Measurements from ENCODE around the gene ITPA.
"Not testable (repeated sequence)": the region's sequence is repeated elsewhere in the genome, so short reads cannot be mapped to it uniquely, and the experiment has no call there.

ITPA gene

DNA sequence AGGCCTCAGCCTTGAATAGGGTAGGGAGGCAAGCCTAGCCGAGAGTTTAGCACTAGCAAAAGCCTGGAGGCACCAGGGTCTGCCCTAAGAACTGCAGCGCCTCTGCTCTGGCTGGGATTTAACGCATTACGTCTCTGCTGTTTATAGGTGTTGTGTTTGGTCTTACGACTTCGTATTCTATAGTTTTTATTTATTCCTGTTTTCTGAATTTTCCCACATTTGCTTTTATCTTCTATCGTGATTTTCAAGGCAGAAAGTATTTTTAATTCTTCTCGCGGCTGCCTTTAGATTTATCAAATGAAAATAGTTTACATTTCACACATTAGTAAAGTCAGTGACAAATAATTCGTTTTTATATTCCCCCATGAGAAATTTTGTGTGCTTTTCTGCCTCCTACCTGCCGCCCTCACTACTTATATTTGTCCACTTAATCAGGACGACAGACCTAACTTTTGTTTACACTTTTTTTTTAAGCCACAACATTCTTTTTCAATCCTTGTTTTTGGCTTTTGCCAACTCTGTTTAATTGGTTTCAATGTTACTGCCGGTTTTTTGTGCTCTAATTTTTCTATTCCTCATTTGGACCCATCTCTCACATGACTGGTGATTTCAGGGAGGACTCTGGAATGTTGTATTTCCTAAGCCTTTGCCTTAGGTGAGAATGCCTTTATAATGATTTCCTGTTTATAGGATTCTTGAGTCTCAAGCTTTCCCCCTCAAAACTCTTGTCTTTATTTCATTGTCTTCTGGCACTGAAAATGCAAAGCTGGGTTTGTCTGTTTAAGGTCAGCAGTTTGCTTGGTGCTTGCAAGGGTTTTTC lies 34.6 kb upstream of the ITPA start:
- peak overlapping the region; percentile 56 to 74 for H3K27ac ChIP-seq
- DNase-seq = no peak
- H3K36me3 ChIP-seq = no peaks in the 10 kb centered on the region
- H3K9me3 ChIP-seq = no peaks in the 10 kb centered on the region
- intact Hi-C loops (cut with DNase I; ENCODE audit: low total_unique reads) = no loop called here
- H3K27me3 ChIP-seq = peaks cover 0 to 4% of the 10 kb centered on the region in 2 donors
- peak overlapping the region; percentile 70 to 73 for H3K4me3 ChIP-seq
- H3K4me1 ChIP-seq = peaks cover 0 to 18% (median 15%) of the 10 kb centered on the region in 4 donors
- TF ChIP-seq, protein P1, sequence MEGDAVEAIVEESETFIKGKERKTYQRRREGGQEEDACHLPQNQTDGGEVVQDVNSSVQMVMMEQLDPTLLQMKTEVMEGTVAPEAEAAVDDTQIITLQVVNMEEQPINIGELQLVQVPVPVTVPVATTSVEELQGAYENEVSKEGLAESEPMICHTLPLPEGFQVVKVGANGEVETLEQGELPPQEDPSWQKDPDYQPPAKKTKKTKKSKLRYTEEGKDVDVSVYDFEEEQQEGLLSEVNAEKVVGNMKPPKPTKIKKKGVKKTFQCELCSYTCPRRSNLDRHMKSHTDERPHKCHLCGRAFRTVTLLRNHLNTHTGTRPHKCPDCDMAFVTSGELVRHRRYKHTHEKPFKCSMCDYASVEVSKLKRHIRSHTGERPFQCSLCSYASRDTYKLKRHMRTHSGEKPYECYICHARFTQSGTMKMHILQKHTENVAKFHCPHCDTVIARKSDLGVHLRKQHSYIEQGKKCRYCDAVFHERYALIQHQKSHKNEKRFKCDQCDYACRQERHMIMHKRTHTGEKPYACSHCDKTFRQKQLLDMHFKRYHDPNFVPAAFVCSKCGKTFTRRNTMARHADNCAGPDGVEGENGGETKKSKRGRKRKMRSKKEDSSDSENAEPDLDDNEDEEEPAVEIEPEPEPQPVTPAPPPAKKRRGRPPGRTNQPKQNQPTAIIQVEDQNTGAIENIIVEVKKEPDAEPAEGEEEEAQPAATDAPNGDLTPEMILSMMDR (IDR thresholded peaks at IDR 0.05) = no peak

DNA sequence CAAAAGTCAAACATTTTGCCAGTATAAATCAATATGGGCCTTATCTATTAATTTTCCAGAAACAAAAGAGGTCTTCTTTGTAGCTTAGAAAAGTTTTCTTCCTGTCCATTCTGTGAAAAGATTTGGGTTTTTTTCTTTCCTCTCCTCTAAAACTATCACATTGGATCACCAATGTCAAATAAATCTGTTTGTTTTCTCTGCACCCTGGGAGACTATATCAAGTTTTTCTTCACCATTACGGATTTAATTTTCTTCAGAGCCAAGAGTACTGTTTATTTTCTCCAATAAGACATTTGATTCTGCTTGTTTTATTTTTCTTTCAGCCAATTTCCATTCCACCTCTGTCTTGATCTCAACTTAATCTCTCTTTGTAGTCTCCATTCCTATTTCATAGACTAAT lies 34.0 kb upstream of the ITPA start:
- Histone ChIP-seq H3K27me3 (peaks cover 0 to 4% of the 10 kb centered on the region in 2 donors), H3K4me3 (peak overlapping the region in 1 of 2 donors; percentile 70), H3K27ac (no peak overlapping the region), H3K4me1 (peaks cover 0 to 18% (median 15%) of the 10 kb centered on the region in 4 donors), H3K36me3 (no peaks in the 10 kb centered on the region), H3K9me3 (no peaks in the 10 kb centered on the region)
- intact Hi-C loops (cut with DNase I; ENCODE audit: low total_unique reads) = no loop called here
- no peak for DNase-seq
- TF ChIP-seq, protein P1 (IDR thresholded peaks at IDR 0.05) = no peak

DNA sequence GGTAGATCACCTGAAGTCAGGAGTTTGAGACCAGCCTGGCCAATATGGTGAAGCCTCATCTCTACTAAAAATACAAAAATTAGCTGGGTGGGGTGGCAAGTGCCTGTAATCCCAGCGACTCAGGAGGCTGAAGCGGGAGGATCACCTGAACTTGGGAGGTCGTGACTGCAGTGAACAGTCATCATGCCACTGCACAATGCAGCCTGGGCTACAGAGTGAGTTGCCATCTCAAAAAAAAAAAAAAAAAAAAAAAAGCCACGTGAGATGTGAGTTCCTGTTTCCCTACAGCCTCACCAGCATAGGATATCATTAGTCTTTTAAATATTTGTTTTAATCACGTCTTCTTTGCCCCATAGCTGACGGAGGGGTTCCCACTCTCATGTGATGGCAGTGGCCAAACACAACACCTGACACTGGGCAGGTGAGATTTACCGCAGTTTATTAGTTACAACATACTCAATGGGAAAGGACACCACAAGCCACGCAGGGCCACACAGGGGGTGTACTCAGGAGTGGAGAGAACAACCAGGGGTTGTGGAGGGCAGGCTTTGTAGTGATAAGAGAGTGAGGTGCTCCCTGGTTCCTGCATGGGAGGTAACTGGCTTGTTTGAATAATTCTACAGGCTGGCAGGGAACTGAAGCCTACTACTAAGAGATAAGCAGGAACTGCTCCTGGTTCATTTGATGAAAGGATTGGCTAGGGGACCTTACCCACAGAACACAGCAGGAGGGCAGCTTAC lies 31.4 kb upstream of the ITPA start:
- H3K27me3 ChIP-seq = no peaks in the 10 kb centered on the region
- intact Hi-C loops (cut with DNase I; ENCODE audit: low total_unique reads) = no loop called here
- H3K36me3 ChIP-seq = no peaks in the 10 kb centered on the region
- TF ChIP-seq, protein P1 (IDR thresholded peaks at IDR 0.05) = no peak
- H3K9me3 ChIP-seq = no peaks in the 10 kb centered on the region
- peaks cover 0 to 11% (median 7%) of the 10 kb centered on the region in 4 donors for H3K4me1 ChIP-seq
- no peak overlapping the region for H3K4me3 ChIP-seq
- H3K27ac ChIP-seq = no peak overlapping the region
- DNase-seq = no peak

DNA sequence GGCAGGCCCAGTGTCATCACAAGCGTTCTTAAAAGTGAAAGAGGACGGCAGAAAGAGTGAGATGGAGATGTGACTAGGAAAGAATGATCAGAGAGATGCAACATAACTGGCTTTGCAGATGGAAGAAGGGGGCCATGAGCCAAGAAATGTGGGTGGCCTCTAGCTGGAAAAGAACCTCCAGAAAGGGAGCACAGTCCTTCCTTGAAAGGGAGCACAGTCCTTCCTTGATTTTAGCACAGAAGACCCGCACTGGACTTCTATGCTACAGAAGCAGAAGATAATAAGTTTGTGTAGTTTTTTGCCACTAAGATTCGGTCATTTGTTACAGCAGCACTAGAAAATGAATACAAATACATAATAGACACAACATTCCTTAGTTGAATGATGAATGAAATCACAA lies 29.0 kb upstream of the ITPA start:
- Histone ChIP-seq H3K27me3 (no peaks in the 10 kb centered on the region), H3K4me1 (peaks cover 0 to 2% (median 0%) of the 10 kb centered on the region in 4 donors), H3K9me3 (no peaks in the 10 kb centered on the region), H3K27ac (no peak overlapping the region), H3K36me3 (no peaks in the 10 kb centered on the region), H3K4me3 (no peak overlapping the region)
- no peak for DNase-seq
- TF ChIP-seq, protein P1 (IDR thresholded peaks at IDR 0.05) = no peak
- intact Hi-C loops (cut with DNase I; ENCODE audit: low total_unique reads) = no loop called here

DNA sequence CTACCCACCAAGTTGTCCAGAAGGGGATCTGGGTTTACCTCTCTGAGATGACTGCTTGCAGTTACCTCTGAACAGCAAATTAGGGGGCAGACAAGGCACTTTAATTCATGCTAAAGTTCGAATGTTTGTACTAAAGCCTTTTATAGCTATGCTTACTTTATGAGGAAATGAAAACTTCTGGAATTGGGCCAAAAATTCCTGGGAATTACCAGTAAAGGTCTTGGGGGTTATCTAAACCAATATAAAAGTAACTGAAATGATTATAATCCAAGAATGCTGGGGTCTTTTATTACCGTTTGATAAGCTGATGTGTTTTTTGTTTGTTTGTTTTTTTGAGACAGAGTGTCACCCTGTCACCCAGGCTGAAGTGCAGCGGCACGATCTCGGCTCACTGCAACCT lies 28.0 kb upstream of the ITPA start:
- intact Hi-C loops (cut with DNase I; ENCODE audit: low total_unique reads) = no loop called here

DNA sequence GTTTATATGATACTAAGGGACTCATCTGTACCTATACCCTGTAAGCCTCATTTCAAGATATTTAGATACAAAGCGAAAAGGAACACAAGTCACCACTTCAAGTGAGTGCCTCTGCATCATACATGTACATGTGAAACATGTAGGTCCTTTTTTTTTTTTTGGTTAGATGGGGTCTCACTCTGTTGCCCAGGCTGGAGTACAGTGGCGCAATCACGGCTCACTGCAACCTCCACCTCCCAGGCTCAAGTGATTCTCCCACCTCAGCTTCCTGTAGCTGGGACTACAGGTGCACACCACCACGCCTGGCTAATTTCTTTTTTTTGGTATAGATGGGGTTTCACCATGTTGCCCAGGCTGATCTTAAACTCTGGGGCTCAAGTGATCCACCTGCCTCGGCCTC lies 26.9 kb upstream of the ITPA start:
- H3K27me3 ChIP-seq; H3K4me1 ChIP-seq; H3K4me3 ChIP-seq; H3K9me3 ChIP-seq; DNase-seq; intact Hi-C loops (cut with DNase I; ENCODE audit: low total_unique reads); H3K36me3 ChIP-seq; H3K27ac ChIP-seq: not testable (repeated sequence)

More for the DNA sequence above, 28.0 kb upstream of the ITPA start:
- Histone ChIP-seq H3K27me3 (no peaks in the 10 kb centered on the region), H3K4me1 (no peaks in the 10 kb centered on the region), H3K4me3 (no peak overlapping the region), H3K27ac (no peak overlapping the region), H3K9me3 (no peaks in the 10 kb centered on the region), H3K36me3 (no peaks in the 10 kb centered on the region)
- no peak for DNase-seq
- TF ChIP-seq, protein P1 (IDR thresholded peaks at IDR 0.05) = no peak
